H1 (cell line): ENCODE data around the gene NR2F2. TPM values are rescaled to one million over a fixed set of nuclear protein-coding genes. Genes with fewer than 3 reads are reported as not detected.

Experiments
- CHD7 ChIP-seq: fragments of 300-600 bp; sonication (generic); IDR thresholded peaks from 2 replicates; pipeline ENCODE4 v1.7.1; 2012; ENCODE audit warnings: low read length, moderate library complexity, mild to moderate bottlenecking, inconsistent platforms; ENCODE audit not compliant: insufficient replicate concordance
- JUN ChIP-seq: IDR thresholded peaks from 2 replicates; pipeline ENCODE4 v1.6.1; 2011; ENCODE audit warnings: low read depth, mild to moderate bottlenecking, improper control_type of control experiment, low read length
- MAFK ChIP-seq: IDR thresholded peaks from 2 replicates; pipeline ENCODE4 v1.6.1; 2012; ENCODE audit warnings: low read depth, mild to moderate bottlenecking, improper control_type of control experiment, low read length
- PHF8 ChIP-seq: fragments of 200-600 bp; sonication (generic); conservative IDR thresholded peaks from 2 replicates; pipeline ENCODE4 v1.7.1; 2012; ENCODE audit warnings: low read depth, mild to moderate bottlenecking, inconsistent platforms, low read length, moderate library complexity
- SUZ12 ChIP-seq: fragments of 200-600 bp; sonication (generic); IDR thresholded peaks from 2 replicates; pipeline ENCODE4 v1.6.1; 2012; ENCODE audit warnings: mild to moderate bottlenecking, inconsistent platforms, low read length, moderate library complexity, mixed read lengths
- polyA plus RNA-seq, 7 experiments: library from polyadenylated mRNA; depleted of rRNA in 3 of 7; stranded (reverse) in 5 of 7; unstranded in 2 of 7; fragments of >200 nt in 5 of 7; fragments of 200-250 nt in 2 of 7; gene quantifications; 1 replicate in 5 of 7; 2 replicates in 1 of 7; 4 replicates in 1 of 7; pipeline versions ENCODE4 v1.2.1 to v1.2.3, GENCODE V29; 2011 to 2013; ENCODE audit warnings: missing spikeins in 2 of 7, mixed read lengths in 2 of 7
- total RNA-seq: library from RNA; stranded (reverse); fragmentation: NEBNext Ultra II Directional; extraction: Animal tissue kit (Norgen Biotek cat#: 25700); gene quantifications from 2 replicates; pipeline ENCODE4 v1.2.1, GENCODE V29; 2021

The NR2F2 gene
- total and polyA plus RNA-seq, 2 of the 8 experiments (the other 6 are each of a cell fraction or from before 2014, with no cell fraction given): 0.03 TPM; not detected in 1

GRCh38 chr15:96349857-96350720, 19.6 kb downstream of the NR2F2 start (continued):
- TF ChIP-seq CHD7 (no peak), PHF8 (no peak), MAFK (no peak), JUN (no peak), SUZ12 (0 out of 2 replicates have a peak, but pooled peaks have one; percentile 14)
